C4-2B (cell line): ENCODE data around the gene RBFA.

Experiments
- ZFX ChIP-seq: fragments of 450-650 bp; IDR thresholded peaks from 2 replicates; pipeline ENCODE4 v1.6.1; 2017
- TF ChIP-seq, protein P1 (sequence below): fragments of 450-650 bp; conservative IDR thresholded peaks from 2 replicates; pipeline ENCODE4 v1.5.1; 2017; ENCODE audit warnings: mild to moderate bottlenecking

DNA sequence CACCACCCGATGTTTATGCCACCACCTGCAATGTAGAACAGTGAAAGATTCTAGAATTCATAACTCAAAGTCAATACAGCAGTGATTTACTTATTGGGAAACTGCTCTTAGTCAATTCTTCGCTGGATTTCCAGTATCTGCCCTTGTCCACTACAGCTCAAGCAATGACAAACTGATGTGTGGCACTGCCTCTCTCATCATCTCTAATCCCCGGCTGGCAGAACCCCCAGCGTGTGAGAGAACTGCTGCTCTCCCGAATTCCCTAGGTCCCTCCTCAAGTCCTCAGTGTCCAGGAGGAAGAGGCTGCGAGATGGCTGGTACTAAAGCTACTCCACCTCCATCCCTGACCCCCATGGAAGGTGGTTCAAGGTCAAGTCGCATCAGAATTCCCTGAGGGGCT, 47.5 kb upstream of the RBFA start:
- TF ChIP-seq, protein P1, sequence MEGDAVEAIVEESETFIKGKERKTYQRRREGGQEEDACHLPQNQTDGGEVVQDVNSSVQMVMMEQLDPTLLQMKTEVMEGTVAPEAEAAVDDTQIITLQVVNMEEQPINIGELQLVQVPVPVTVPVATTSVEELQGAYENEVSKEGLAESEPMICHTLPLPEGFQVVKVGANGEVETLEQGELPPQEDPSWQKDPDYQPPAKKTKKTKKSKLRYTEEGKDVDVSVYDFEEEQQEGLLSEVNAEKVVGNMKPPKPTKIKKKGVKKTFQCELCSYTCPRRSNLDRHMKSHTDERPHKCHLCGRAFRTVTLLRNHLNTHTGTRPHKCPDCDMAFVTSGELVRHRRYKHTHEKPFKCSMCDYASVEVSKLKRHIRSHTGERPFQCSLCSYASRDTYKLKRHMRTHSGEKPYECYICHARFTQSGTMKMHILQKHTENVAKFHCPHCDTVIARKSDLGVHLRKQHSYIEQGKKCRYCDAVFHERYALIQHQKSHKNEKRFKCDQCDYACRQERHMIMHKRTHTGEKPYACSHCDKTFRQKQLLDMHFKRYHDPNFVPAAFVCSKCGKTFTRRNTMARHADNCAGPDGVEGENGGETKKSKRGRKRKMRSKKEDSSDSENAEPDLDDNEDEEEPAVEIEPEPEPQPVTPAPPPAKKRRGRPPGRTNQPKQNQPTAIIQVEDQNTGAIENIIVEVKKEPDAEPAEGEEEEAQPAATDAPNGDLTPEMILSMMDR = no peak
- TF ChIP-seq ZFX = no peak
